HCT116 (cell line): ENCODE measurements around the gene DENND6A. TPM values are rescaled to one million over a fixed set of nuclear protein-coding genes. Genes with fewer than 3 reads are reported as not detected.

Source experiments
- ATAC-seq: fragments of 200-7000 bp; cut with Tn5 transposase; 2 replicates; pipeline ENCODE4 v1.9.1; 2020; ENCODE audit warnings: mild to moderate bottlenecking, moderate library complexity
- BruUV-seq: library from RNA; stranded (reverse); fragments of 400-500 nt; replicated peaks from 2 replicates; lab custom pipeline; 2021; lab: Mats Ljungman, UMichigan
- CTCF ChIA-PET: fragments of 300-600 bp; sonication (Branson Sonifier 250); formaldehyde crosslinking; loops from one replicate; lab custom pipeline; 2021; ENCODE audit warnings: antibody characterized with exemption; lab: Charles Lee
- POLR2A ChIA-PET: fragments of 300-600, 350-600 bp; sonication (Branson Sonifier 250); formaldehyde crosslinking; loops from one replicate; lab custom pipeline; 2021; ENCODE audit warnings: antibody characterized with exemption; lab: Charles Lee
- RAD21 ChIA-PET, 2 experiments: fragments of 300-600 bp; sonication (Branson Sonifier 250); formaldehyde crosslinking; loops; one replicate each; lab custom pipeline; 2023; ENCODE audit warnings: low total read pairs in 2 of 2; ENCODE audit not compliant: uncharacterized antibody in 2 of 2, unreplicated experiment in 2 of 2, low non-redundant PET in 1 of 2; lab: Charles Lee
- DNase-seq: peaks from one replicate; pipeline ENCODE4 v3.0.0-alpha.2; 2010; ENCODE audit warnings: low read depth, low spot score
- H2AFZ ChIP-seq: fragments of 200-600 bp; shearing (Covaris generic), sonication (generic); 2 replicates; pipeline ENCODE4 v1.6.1; 2017; ENCODE audit warnings: low read depth, mixed run types, mixed read lengths, antibody characterized with exemption, low read length; ENCODE audit not compliant: poor library complexity, severe bottlenecking
- H3K27ac ChIP-seq: 2 replicates; pipeline ENCODE4 v1.5.1; 2012; ENCODE audit warnings: low read depth, low read length
- H3K27me3 ChIP-seq: fragments of 200-600 bp; sonication (generic); 2 replicates; pipeline ENCODE4 v1.6.1; 2016; ENCODE audit warnings: mixed run types, low read length, mixed read lengths; ENCODE audit not compliant: insufficient read depth
- H3K36me3 ChIP-seq, 2 experiments: fragments of 200-500 bp in 1 of 2; fragments of 200-600 bp in 1 of 2; sonication (Bioruptor generic) in 1 of 2; sonication (generic) in 1 of 2; 2 replicates each; pipeline versions ENCODE4 v1.5.1 to v1.6.1; 2014 to 2016; ENCODE audit warnings: low read length in 2 of 2, inconsistent platforms in 1 of 2, mixed read lengths in 1 of 2, mixed run types in 1 of 2; ENCODE audit not compliant: insufficient read depth in 2 of 2, control insufficient read depth in 1 of 2
- H3K4me1 ChIP-seq, 2 experiments: fragments of 200-600 bp in 1 of 2; sonication (generic) in 1 of 2; 2 replicates each; pipeline versions ENCODE4 v1.5.1 to v1.6.1; 2012 to 2017; ENCODE audit warnings: low read length in 2 of 2, inconsistent platforms in 1 of 2, mild to moderate bottlenecking in 1 of 2, mixed read lengths in 1 of 2, mixed run types in 1 of 2, moderate library complexity in 1 of 2; ENCODE audit not compliant: insufficient read depth in 2 of 2, control insufficient read depth in 1 of 2
- H3K4me2 ChIP-seq: fragments of 200-600 bp; sonication (generic); 2 replicates; pipeline ENCODE4 v1.6.1; 2017; ENCODE audit warnings: mixed run types, low read length, mixed read lengths
- H3K4me3 ChIP-seq, 2 experiments: fragments of 200-600 bp in 1 of 2; sonication (generic) in 1 of 2; replicated peaks in 1 of 2; 2 replicates each; pipeline ENCODE4 v1.5.1; 2011 to 2016; ENCODE audit warnings: low read length in 2 of 2, control low read depth in 1 of 2, low read depth in 1 of 2, mild to moderate bottlenecking in 1 of 2, mixed read lengths in 1 of 2, mixed run types in 1 of 2
- H3K79me2 ChIP-seq: fragments of 200-600 bp; sonication (generic); 2 replicates; pipeline ENCODE4 v1.6.1; 2017; ENCODE audit warnings: mild to moderate bottlenecking, mixed run types, low read length, moderate library complexity, mixed read lengths; ENCODE audit not compliant: insufficient read depth
- H3K9ac ChIP-seq: fragments of 200-600 bp; sonication (generic); 2 replicates; pipeline ENCODE4 v1.6.1; 2016; ENCODE audit warnings: low read length, mixed read lengths
- H3K9me2 ChIP-seq: fragments of 200-600 bp; sonication (generic), shearing (Covaris generic); 2 replicates; pipeline ENCODE4 v1.6.1; 2017; ENCODE audit warnings: mixed run types, mild to moderate bottlenecking, moderate library complexity; ENCODE audit not compliant: insufficient read depth
- H3K9me3 ChIP-seq, 2 experiments: fragments of 200-500 bp in 1 of 2; fragments of 200-600 bp in 1 of 2; sonication (Bioruptor generic) in 1 of 2; sonication (generic) in 1 of 2; 2 replicates each; pipeline ENCODE4 v1.6.1; 2014 to 2017; ENCODE audit warnings: low read length in 2 of 2, mixed read lengths in 2 of 2, inconsistent platforms in 1 of 2, low read depth in 1 of 2, mild to moderate bottlenecking in 1 of 2, mixed run types in 1 of 2, moderate library complexity in 1 of 2; ENCODE audit not compliant: control insufficient read depth in 1 of 2, insufficient read depth in 1 of 2
- H4K20me1 ChIP-seq: fragments of 200-600 bp; sonication (generic), shearing (Covaris generic); 2 replicates; pipeline ENCODE4 v1.6.1; 2017; ENCODE audit warnings: mixed run types, mild to moderate bottlenecking, moderate library complexity; ENCODE audit not compliant: insufficient read depth
- CBX3 ChIP-seq: IDR thresholded peaks from 2 replicates; pipeline ENCODE4 v1.6.1; 2012; ENCODE audit warnings: low read depth
- CEBPB ChIP-seq: IDR thresholded peaks from 2 replicates; pipeline ENCODE4 v1.6.1; 2012; ENCODE audit warnings: low read depth
- EGR1 ChIP-seq: IDR thresholded peaks from 2 replicates; pipeline ENCODE4 v1.6.1; 2012; ENCODE audit warnings: low read depth
- ELF1 ChIP-seq: IDR thresholded peaks from 2 replicates; pipeline ENCODE4 v1.6.1; 2012; ENCODE audit warnings: low read depth, borderline replicate concordance
- EZH2 ChIP-seq: fragments of 200-600 bp; sonication (generic); IDR thresholded peaks from 2 replicates; pipeline ENCODE4 v1.6.1; 2017; ENCODE audit warnings: antibody characterized with exemption, mixed run types
- FOSL1 ChIP-seq: IDR thresholded peaks from 2 replicates; pipeline ENCODE4 v1.6.1; 2012; ENCODE audit warnings: low read depth
- JUND ChIP-seq: IDR thresholded peaks from 2 replicates; pipeline ENCODE4 v1.6.1; 2012
- MAX ChIP-seq: IDR thresholded peaks from 2 replicates; pipeline ENCODE4 v1.6.1; 2012
- POLR2A ChIP-seq: IDR thresholded peaks from 2 replicates; pipeline ENCODE4 v1.7.0; 2011; ENCODE audit warnings: borderline replicate concordance; ENCODE audit not compliant: insufficient read depth, insufficient read length; ENCODE audit errors: extremely low read depth
- POLR2AphosphoS5 ChIP-seq: IDR thresholded peaks from 2 replicates; pipeline ENCODE4 v1.6.1; 2011; ENCODE audit warnings: mild to moderate bottlenecking, low read depth, low read length, moderate library complexity
- RAD21 ChIP-seq: IDR thresholded peaks from 2 replicates; pipeline ENCODE4 v1.6.1; 2012; ENCODE audit warnings: low read depth, mild to moderate bottlenecking
- SIN3A ChIP-seq: IDR thresholded peaks from 2 replicates; pipeline ENCODE4 v1.6.1; 2012; ENCODE audit warnings: low read depth
- SP1 ChIP-seq: IDR thresholded peaks from 2 replicates; pipeline ENCODE4 v1.6.1; 2012; ENCODE audit warnings: low read depth
- TCF7L2 ChIP-seq: IDR thresholded peaks from 2 replicates; pipeline ENCODE4 v1.7.0; 2011; ENCODE audit warnings: borderline replicate concordance, inconsistent platforms; ENCODE audit not compliant: insufficient read depth, insufficient read length; ENCODE audit errors: extremely low read depth
- YY1 ChIP-seq: IDR thresholded peaks from 2 replicates; pipeline ENCODE4 v1.6.1; 2011; ENCODE audit warnings: low read length, low read depth, moderate library complexity, mild to moderate bottlenecking; ENCODE audit not compliant: insufficient replicate concordance; ENCODE audit errors: extremely low read depth
- ZBTB33 ChIP-seq: IDR thresholded peaks from 2 replicates; pipeline ENCODE4 v1.6.1; 2011; ENCODE audit warnings: mild to moderate bottlenecking, low read length, moderate library complexity; ENCODE audit not compliant: insufficient replicate concordance; ENCODE audit errors: extremely low read depth
- ZFX ChIP-seq: fragments of 450-650 bp; IDR thresholded peaks from 2 replicates; pipeline ENCODE4 v1.6.1; 2017
- intact Hi-C: fragments of 100-400 bp; cut with micrococcal nuclease; formaldehyde crosslinking; loops from 2 replicates; pipeline ENCODE4 v1.10.0; 2022
- total RNA-seq: library from RNA; stranded (reverse); gene quantifications from one replicate; pipeline ENCODE4 v1.2.1, GENCODE V29; 2021; ENCODE audit not compliant: unreplicated experiment
- TF ChIP-seq, protein P1 (sequence below): IDR thresholded peaks from 2 replicates; pipeline ENCODE4 v1.6.1; 2012
- TF ChIP-seq, protein P2 (sequence below), 3 experiments: fragments of 200-600 bp in 1 of 3; sonication (generic) in 1 of 3; IDR thresholded peaks in 2 of 3; conservative IDR thresholded peaks in 1 of 3; 2 replicates each; pipeline ENCODE4 v1.5.1; 2012 to 2017; ENCODE audit warnings: low read depth in 2 of 3, low read length in 2 of 3, antibody characterized with exemption in 1 of 3, borderline replicate concordance in 1 of 3, control low read depth in 1 of 3, mild to moderate bottlenecking in 1 of 3, mixed read lengths in 1 of 3, mixed run types in 1 of 3, moderate library complexity in 1 of 3; ENCODE audit not compliant: insufficient read depth in 1 of 3

DENND6A gene
- total RNA-seq, 1 experiment from 2014 or later = 22.3 TPM

DNA sequence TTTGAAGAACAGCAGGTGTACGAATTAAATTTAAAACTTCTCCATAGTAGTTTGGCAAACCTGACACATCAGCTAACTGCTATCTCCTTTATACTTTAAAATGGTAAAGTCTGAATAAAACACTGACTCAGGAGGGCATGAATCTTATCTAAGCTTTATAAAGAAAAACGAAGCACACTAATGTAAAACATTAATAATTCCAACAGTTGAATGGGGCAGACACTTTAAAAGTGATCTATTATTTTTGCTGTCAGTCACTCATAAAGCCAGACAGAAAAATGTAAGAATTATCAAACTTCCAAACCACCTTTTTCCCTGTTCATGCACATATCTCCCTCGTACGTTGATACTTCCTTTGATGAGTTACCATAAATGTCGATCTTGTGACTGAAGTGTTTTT lies 98.3 kb downstream of the DENND6A start:
- DNase-seq (no peak), ATAC-seq (no peak)
- Histone ChIP-seq H3K27ac (no peak overlapping the region), H3K4me3 (no peak overlapping the region), H3K27me3 (no peaks in the 10 kb centered on the region), H3K4me1 (peaks cover 5 to 17% of the 10 kb centered on the region in 2 experiments; a peak in 3 of 4 replicates), H4K20me1 (0 out of 2 replicates have a peak, but pooled peaks cover 8% of the 10 kb centered on the region), H3K79me2 (peaks cover 91% of the 10 kb centered on the region), H2AFZ (no peak overlapping the region), H3K9ac (no peak overlapping the region), H3K9me2 (no peaks in the 10 kb centered on the region), H3K36me3 (peaks cover 0 to 2% of the 10 kb centered on the region in 2 experiments; a peak in 2 of 4 replicates), H3K4me2 (no peak overlapping the region), H3K9me3 (no peaks in the 10 kb centered on the region)
- TF ChIP-seq JUND = no peak
- no peak for TF ChIP-seq ZBTB33
- TF ChIP-seq ELF1 = no peak
- TF ChIP-seq YY1 = no peak
- TF ChIP-seq, protein P1, sequence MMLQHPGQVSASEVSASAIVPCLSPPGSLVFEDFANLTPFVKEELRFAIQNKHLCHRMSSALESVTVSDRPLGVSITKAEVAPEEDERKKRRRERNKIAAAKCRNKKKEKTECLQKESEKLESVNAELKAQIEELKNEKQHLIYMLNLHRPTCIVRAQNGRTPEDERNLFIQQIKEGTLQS = no peak
- TF ChIP-seq POLR2AphosphoS5 = no peak
- TF ChIP-seq TCF7L2 = no peak
- TF ChIP-seq SIN3A = no peak
- TF ChIP-seq ZFX = no peak
- TF ChIP-seq POLR2A = no peak
- TF ChIP-seq CBX3 = no peak
- TF ChIP-seq MAX = no peak
- TF ChIP-seq SP1 = no peak
- no peak for TF ChIP-seq FOSL1
- no peak for TF ChIP-seq CEBPB
- TF ChIP-seq EGR1 = no peak
- no peak for TF ChIP-seq RAD21
- no peak for TF ChIP-seq EZH2
- TF ChIP-seq, protein P2, sequence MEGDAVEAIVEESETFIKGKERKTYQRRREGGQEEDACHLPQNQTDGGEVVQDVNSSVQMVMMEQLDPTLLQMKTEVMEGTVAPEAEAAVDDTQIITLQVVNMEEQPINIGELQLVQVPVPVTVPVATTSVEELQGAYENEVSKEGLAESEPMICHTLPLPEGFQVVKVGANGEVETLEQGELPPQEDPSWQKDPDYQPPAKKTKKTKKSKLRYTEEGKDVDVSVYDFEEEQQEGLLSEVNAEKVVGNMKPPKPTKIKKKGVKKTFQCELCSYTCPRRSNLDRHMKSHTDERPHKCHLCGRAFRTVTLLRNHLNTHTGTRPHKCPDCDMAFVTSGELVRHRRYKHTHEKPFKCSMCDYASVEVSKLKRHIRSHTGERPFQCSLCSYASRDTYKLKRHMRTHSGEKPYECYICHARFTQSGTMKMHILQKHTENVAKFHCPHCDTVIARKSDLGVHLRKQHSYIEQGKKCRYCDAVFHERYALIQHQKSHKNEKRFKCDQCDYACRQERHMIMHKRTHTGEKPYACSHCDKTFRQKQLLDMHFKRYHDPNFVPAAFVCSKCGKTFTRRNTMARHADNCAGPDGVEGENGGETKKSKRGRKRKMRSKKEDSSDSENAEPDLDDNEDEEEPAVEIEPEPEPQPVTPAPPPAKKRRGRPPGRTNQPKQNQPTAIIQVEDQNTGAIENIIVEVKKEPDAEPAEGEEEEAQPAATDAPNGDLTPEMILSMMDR (IDR thresholded peaks at IDR 0.05 in 2 of 3, conservative IDR thresholded peaks at IDR 0.05 in 1 of 3; ENCODE audit: borderline replicate concordance in 1 of 3, insufficient read depth in 1 of 3, low read depth in 2 of 3, low read length in 2 of 3) = no peak
- RAD21 ChIA-PET = no interaction called here
- CTCF ChIA-PET = no interaction called here
- POLR2A ChIA-PET = no interaction called here
- intact Hi-C loops = no loop called here
- no TSS peak for BruUV-seq
